GM10266 (cell line): ENCODE measurements around the gene ACE2.

ENCODE experiments used
- DNase-seq: peaks from one replicate; pipeline ENCODE4 v3.0.0; 2012; ENCODE audit errors: extremely low spot score
- TF ChIP-seq, protein P1 (sequence below): IDR thresholded peaks from 2 replicates; pipeline ENCODE4 v1.5.1; 2012; ENCODE audit warnings: mild to moderate bottlenecking, low read depth; ENCODE audit not compliant: control insufficient read depth, insufficient read depth; ENCODE audit errors: missing control alignments

Gene ACE2

GRCh38 chrX:15602761-15603160, 2.0 kb upstream of the ACE2 start:
- TF ChIP-seq, protein P1, sequence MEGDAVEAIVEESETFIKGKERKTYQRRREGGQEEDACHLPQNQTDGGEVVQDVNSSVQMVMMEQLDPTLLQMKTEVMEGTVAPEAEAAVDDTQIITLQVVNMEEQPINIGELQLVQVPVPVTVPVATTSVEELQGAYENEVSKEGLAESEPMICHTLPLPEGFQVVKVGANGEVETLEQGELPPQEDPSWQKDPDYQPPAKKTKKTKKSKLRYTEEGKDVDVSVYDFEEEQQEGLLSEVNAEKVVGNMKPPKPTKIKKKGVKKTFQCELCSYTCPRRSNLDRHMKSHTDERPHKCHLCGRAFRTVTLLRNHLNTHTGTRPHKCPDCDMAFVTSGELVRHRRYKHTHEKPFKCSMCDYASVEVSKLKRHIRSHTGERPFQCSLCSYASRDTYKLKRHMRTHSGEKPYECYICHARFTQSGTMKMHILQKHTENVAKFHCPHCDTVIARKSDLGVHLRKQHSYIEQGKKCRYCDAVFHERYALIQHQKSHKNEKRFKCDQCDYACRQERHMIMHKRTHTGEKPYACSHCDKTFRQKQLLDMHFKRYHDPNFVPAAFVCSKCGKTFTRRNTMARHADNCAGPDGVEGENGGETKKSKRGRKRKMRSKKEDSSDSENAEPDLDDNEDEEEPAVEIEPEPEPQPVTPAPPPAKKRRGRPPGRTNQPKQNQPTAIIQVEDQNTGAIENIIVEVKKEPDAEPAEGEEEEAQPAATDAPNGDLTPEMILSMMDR, result no peak
- no peak for DNase-seq

GRCh38 chrX:15601932-15602331, 1.2 kb upstream of the ACE2 start:
- DNase-seq, result no peak
- TF ChIP-seq, protein P1, result no peak

GRCh38 chrX:15600049-15600448, 711 bp downstream of the ACE2 start:
- TF ChIP-seq, protein P1, result no peak
- no peak for DNase-seq

- TF ChIP-seq, protein P1, result no peak
- DNase-seq, result no peak
Observed at GRCh38 chrX:15599461-15599860, 1.3 kb downstream of the ACE2 start.

DNA sequence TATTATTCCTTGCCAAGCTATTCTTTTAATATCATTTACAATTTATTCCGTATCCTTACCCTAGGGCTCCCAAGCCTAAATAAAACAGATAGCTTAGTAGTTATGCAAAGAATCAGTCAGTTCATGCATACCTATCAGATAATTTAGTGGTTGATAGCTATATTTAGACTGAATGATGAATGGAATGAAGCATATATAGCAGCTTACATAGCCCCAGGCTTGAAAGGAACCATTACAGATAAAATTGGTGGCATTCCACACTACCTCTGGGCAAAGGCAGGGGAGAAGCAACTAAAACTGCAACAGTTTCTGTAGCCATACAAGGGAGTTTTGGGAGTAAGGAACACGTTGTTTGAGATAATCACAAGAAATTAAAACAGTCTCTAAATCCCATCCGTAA, 2.7 kb downstream of the ACE2 start:
- TF ChIP-seq, protein P1, result no peak

DNA sequence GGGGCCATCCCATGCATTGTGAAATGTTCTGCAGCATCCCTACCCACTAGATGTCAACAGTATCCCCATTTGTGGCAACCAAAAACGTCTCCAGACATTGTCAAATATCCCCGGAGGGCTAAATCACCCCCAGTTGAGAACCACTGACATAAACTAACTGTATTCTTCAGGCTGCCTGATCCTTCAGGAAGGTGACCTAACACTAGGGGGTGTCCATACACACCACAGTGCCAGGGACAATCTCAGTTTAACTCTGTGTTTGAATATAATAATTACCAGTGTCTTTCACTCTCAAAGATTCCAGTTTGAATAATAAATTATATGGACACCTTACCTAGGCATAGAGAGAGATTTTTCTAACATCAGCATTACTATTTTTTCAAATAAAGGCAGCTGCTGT, 6.4 kb downstream of the ACE2 start:
- TF ChIP-seq, protein P1, result no peak
- DNase-seq, result no peak

More for the DNA sequence above, 2.7 kb downstream of the ACE2 start:
- DNase-seq, result no peak

- TF ChIP-seq, protein P1, result no peak
- no peak for DNase-seq
Observed at GRCh38 chrX:15579778-15580747, 20.7 kb downstream of the ACE2 start.
